Measurements from ENCODE around the gene SLC46A3.
"Not testable (repeated sequence)": the region's sequence is repeated elsewhere in the genome, so short reads cannot be mapped to it uniquely, and the experiment has no call there.

Gene SLC46A3, protein sequence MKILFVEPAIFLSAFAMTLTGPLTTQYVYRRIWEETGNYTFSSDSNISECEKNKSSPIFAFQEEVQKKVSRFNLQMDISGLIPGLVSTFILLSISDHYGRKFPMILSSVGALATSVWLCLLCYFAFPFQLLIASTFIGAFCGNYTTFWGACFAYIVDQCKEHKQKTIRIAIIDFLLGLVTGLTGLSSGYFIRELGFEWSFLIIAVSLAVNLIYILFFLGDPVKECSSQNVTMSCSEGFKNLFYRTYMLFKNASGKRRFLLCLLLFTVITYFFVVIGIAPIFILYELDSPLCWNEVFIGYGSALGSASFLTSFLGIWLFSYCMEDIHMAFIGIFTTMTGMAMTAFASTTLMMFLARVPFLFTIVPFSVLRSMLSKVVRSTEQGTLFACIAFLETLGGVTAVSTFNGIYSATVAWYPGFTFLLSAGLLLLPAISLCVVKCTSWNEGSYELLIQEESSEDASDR

DNA sequence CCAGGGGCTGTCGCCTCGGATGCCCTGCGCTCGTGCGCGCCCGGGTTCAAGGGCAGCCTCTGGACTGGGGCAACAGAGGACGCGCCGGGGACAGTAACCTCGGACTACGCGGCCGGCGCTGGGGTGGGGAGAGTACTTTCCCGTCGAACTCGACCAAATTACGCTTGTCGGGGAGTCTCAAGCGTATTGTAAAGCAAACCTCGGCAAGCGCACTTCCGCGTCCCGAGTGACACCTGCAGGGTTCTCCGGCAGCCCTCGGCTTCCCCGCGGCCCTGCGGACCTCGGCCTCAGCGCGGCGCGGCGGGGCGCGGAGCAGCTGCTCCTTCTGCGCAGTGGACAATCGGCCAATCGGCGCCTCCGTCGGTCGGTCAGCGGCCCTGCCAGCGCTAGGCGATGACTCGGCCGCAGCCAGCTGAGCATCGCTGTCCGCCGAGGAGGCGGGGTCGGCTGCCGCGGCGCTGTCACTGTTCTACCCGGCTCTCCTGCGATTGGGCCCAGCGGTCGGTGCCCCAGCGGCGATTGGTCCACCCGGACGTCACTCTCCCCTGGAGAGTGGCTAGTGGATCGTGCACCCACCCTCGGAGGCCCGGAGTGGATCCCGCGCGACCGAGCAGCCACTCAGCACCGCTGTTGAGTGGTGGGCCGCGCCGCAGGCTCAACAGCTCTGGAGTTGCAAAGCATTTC, at the start of gene SLC46A3:
SLC46A3 (minus strand) TSS at position 428 of the 684 bp plus-strand sequence. CDS start 972 bp downstream, outside the sequence.
- DNase-seq (ENCODE audit: low read depth in 2 of 2), result peak; percentile 97 to 98

- DNase-seq (ENCODE audit: low read depth in 2 of 2), result no peak
These were observed 45.1 kb upstream of the SLC46A3 start for GRCh38 chr13:28763887-28764286.

- no peak for DNase-seq (ENCODE audit: low read depth in 2 of 2)
These were observed 42.8 kb upstream of the SLC46A3 start for GRCh38 chr13:28761586-28761985.

- no peak for DNase-seq (ENCODE audit: low read depth in 2 of 2)
These were observed 36.7 kb upstream of the SLC46A3 start for GRCh38 chr13:28755546-28755870.

DNA sequence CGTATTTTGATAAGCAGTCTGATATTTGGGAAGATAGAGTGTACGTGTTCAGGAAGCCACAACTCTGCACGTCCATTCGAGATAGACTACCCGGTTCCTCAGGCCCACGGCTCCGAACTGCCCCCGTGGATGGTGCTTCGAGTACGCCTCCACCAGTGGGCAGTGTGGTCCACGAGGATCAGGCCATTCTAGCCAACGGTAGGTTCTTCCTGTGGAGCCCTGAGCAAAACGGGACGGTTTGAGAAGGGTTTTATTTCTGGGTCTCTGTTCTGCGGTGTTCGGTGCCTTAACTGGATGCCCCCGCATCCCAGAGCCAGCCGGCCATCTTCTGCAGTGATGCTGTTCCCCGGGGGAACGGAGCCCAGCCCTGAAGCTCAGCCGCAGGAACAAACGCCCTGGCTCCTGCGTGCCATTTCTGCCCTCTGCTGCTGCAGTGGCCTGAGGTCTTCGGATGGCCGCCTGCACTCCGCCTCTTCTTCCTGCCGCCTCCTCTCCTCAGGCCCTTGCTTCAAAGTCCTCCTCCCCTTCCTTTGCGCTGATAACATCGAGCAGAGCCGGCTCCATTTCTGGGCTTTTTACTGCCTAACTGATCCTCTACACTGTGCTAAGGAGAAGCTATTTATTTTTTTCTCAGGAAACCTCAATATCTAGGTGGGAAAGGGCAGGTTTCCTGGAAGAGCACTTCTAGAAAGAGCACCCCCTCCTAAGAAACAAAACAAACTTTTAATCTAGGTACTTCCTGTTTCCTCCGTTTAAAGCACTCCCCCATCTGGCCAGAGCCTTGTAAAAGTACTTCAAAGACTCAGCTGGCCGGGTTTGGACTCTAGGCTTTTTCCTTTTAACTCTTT, 36.2 kb upstream of the SLC46A3 start:
- no peak for DNase-seq (ENCODE audit: low read depth in 2 of 2)

DNA sequence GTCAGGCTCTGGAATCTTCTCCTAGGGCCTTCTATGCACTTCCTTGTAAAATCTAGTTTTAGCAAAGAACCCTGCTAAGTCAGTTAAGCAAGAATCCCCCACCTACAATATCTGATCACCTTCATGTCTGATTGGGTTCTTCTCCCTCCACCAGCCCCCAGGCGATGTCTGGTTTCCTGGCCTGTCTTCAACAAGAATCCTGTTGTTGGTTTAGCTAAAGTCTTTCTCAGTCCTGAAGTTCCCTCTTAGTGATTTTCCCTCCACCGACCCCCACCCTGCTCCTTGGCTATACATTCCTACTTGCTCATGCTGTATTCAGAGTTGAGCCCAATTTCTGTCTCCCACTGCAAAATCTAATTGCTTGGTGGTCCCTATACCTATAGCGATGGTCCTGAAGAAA, 35.2 kb upstream of the SLC46A3 start:
- no peak for DNase-seq (ENCODE audit: low read depth in 2 of 2)

DNA sequence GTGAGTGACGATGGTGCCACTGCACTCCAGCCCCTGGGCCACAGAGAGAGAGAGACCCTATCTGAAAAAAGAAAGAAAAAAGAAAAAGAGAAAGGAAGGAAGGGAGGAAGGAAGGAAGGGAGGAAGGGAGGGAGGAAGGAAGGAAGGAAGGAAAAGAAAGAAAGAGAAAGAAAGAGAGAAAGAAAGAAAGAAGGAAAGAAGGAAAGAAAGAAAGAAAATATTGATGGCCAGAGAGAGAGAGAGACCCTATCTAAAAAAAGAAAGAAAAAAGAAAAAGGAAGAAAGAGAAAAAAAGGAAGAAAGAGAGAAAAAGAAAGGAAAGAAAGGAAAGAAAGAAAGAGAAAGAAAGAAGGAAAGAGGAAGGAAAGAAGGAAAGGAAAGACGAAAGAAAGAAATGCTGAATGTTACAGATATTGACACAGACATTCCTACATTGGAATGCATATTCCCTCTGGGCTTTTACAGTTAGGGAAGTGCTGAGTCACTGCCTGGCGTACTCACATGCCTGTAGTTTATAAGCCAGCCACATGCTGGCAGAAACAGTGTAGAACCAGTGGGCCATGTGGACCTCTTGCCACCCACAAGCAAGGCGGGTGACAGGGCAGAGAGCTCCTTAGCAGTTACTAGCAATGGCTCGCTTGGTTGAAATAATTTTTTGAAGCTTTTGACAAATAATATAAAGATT, 34.6 kb upstream of the SLC46A3 start:
- DNase-seq (ENCODE audit: low read depth in 2 of 2), result no peak

- no peak for DNase-seq (ENCODE audit: low read depth in 2 of 2)
These were observed 32.6 kb upstream of the SLC46A3 start for GRCh38 chr13:28751175-28751960.

GRCh38 chr13:28750187-28751045, 31.6 kb upstream of the SLC46A3 start:
- no peak for DNase-seq (ENCODE audit: low read depth in 2 of 2)

DNA sequence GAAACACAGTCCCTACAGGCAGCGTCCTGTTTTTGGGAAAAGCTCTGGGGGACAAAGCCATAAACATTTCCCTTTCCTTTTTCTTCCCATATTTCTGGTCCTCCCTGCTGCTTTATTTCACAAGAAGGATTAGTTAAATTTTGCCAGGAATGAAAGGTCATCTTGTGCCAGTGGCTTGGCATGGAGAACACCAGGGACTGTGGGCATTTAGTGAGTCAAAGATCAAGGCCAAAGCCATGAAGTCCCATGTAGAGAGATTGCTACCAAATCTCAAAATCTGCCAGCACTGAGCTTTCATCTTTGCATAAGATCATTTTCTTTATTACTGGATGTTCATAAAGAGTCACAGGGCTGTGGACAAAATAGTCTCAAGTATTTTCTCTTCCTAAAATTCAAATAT, 29.1 kb upstream of the SLC46A3 start:
- DNase-seq (ENCODE audit: low read depth in 2 of 2), result no peak

DNA sequence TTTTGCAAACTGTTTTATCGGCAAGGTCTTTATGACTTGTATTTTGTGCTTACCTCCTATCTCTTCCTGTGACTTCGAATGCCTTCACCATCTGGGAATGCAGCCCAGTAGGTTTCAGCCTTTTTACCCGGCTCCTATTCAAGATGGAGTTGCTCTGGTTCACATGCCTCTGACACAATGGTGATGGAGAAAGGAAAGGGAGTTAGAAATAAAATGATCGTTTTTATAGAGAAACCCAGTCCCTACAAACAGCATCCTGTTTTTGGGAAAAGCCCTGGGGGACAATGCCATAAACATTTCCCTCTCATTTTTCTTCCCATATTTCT, 27.5 kb upstream of the SLC46A3 start:
- no peak for DNase-seq (ENCODE audit: low read depth in 2 of 2)

DNA sequence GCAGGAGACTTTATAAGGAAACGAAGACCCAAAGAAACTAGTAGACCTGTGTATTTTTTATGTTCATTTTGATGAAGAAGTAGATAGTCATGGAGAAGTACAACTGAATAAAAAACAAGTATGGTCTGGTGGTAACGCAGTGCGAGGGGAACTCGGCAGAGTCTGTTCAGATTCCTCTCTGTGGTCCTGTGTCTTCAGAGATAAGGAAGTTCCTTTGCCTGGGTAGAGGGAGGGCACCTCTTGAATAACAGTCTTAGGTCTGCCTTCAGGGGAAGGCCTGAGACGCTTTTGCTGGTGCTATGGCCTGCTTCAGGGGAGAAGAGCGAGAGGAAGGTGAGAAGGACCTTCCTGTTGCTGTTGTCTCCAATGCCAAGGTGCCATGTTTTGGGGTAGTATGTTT, 25.9 kb upstream of the SLC46A3 start:
- no peak for DNase-seq (ENCODE audit: low read depth in 2 of 2)

DNA sequence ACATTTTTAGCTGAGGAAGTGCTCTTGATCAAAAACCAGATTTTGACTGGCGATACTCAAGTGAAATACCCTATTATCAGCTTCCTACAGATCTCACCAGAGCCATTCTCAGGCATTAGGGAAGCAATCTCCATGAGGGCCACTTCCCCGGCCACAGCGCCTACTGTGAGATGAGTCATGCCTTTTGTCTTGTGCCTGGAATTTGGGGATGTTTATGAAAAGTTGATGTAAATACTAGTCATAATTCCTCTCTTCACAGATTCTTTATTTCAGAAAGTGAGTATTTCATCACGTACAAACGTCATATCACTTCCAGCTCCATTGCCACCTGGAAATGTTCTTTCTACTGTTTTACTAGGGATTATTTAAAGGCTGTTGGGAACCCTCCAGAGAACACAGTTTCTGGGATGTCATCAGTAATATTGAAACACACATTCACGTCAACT, 25.3 kb upstream of the SLC46A3 start:
- no peak for DNase-seq (ENCODE audit: low read depth in 2 of 2)

DNA sequence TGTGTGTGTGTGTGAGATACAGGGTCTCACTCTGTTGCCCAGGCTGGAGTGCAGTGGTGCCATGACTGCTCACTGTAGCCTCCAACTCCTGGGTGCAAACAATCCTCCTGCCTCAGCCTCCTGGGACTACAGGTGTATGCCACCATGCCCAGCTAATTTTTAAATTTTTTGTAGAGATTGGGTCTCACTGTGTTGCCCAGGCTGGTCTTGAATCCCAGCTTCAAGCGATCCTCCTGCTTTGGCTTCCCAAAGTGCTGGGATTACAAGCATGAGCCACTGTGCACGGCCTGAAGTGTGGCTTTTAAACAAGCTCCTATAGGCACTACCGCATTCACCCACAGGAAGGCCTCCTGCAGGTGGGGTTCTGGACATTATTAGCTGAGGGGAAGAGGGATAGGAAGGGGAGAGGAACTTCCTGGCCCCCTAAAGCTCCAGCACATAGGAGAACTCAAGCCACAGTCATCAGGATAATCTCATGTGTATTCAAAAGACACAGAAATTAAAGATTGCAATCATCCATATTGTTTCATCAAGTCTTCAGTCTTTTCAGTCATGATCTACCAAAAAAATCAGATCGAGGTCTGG, 24.8 kb upstream of the SLC46A3 start:
- DNase-seq (ENCODE audit: low read depth in 2 of 2), result no peak

GRCh38 chr13:28743020-28743419, 24.2 kb upstream of the SLC46A3 start:
- no peak for DNase-seq (ENCODE audit: low read depth in 2 of 2)

GRCh38 chr13:28742445-28742844, 23.7 kb upstream of the SLC46A3 start:
- DNase-seq (ENCODE audit: low read depth in 2 of 2), result not testable (repeated sequence)

- DNase-seq (ENCODE audit: low read depth in 2 of 2), result no peak
These were observed 22.3 kb upstream of the SLC46A3 start for GRCh38 chr13:28741084-28741491.

DNA sequence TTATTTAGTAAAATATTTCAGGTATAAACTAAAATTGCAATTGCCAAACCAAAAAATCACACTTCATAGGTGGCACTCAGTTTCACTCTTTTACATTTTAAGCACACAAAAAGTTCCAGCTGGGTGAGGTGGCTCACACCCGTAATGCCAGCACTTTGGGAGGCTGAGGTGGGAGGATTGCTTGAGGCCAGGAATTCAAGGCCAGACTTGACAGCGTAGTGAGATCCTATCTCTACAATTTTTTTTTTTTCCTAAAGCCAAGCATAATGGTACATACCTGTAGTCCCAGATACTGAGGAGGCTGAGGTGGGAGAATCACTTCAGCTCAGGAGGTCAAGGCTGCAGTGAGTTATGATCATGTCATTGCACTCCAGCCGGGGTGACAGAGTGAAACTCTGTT, 20.6 kb upstream of the SLC46A3 start:
- no peak for DNase-seq (ENCODE audit: low read depth in 2 of 2)

DNA sequence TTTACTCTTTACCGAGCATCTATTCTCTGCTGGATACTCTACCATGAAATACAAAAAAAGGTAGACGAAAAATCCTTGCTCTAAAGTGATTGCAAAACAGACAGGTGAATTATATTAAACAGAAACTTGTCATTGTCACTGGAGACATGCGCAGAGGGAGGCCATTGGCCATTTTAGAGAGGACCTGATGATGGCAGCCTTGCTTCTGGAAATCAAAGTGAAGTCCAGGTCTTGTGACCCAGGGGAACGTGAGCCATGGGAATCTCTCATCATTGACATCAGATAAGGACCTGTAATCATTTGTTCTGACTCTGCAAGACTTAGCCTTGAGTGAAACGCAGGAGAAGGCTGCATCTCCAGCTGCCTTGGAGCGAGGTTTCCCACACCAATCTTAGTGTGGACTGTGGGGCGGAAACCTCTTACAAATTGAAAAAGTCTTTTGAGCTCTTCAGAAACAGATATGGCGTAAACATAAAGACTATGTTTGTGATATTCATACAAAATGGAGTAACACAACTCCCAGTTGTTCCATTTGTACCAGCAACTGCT, 16.8 kb upstream of the SLC46A3 start:
- no peak for DNase-seq (ENCODE audit: low read depth in 2 of 2)
